T-cell (primary cell): Measurements from ENCODE around the gene RFXANK. TPM values are rescaled to one million over a fixed set of nuclear protein-coding genes. Genes with fewer than 3 reads are reported as not detected.

ENCODE experiments used
- ATAC-seq, 4 experiments: fragments of 200-7000 bp in 3 of 4; fragments of 150-1000 bp in 1 of 4; cut with Tn5 transposase; replicated peaks in 1 of 4; 1 replicate in 3 of 4; 2 replicates in 1 of 4; pipeline ENCODE4 v1.10.0; 2021; ENCODE audit warnings: moderate library complexity in 3 of 4, mild to moderate bottlenecking in 2 of 4, moderate number of reproducible peaks in 1 of 4
- CTCF ChIA-PET, 2 donors: fragments of 300-600 bp; sonication (Branson Sonifier 250); formaldehyde crosslinking; loops; one replicate each; lab custom pipeline; 2022; ENCODE audit warnings: antibody characterized with exemption in 2 of 2; lab: Charles Lee
- POLR2A ChIA-PET, 2 donors: fragments of 300-600 bp; sonication (Branson Sonifier 250); formaldehyde crosslinking; loops; one replicate each; lab custom pipeline; 2022; ENCODE audit warnings: antibody characterized with exemption in 2 of 2; lab: Charles Lee
- DNase-seq, 35 experiments: peaks; one replicate each; pipeline versions ENCODE4 v3.0.0 to v3.0.0-alpha.2; 2013 to 2023
- H3K27ac ChIP-seq: one replicate; pipeline ENCODE4 v1.5.1; 2013; ENCODE audit warnings: low read length
- H3K27me3 ChIP-seq, 2 experiments: replicated peaks in 1 of 2; 1 replicate in 1 of 2; 2 replicates in 1 of 2; pipeline versions ENCODE4 v1.6.1 to v1.7.0; 2013; ENCODE audit warnings: low read length in 1 of 2, mixed read lengths in 1 of 2; ENCODE audit not compliant: control insufficient read depth in 2 of 2, insufficient read depth in 2 of 2; ENCODE audit errors: extremely low read depth in 1 of 2
- H3K36me3 ChIP-seq, 2 donors: 1 replicate in 1 of 2; 2 replicates in 1 of 2; pipeline versions ENCODE4 v1.6.1 to v1.7.0; 2013; ENCODE audit warnings: low read length in 1 of 2; ENCODE audit not compliant: control insufficient read depth in 2 of 2, insufficient read depth in 1 of 2; ENCODE audit errors: extremely low read depth in 1 of 2
- H3K4me1 ChIP-seq, 2 experiments: 1 replicate in 1 of 2; 2 replicates in 1 of 2; pipeline versions ENCODE4 v1.6.1 to v1.7.0; 2013; ENCODE audit warnings: low read length in 2 of 2, mixed read lengths in 1 of 2; ENCODE audit not compliant: insufficient read depth in 2 of 2, control insufficient read depth in 1 of 2; ENCODE audit errors: extremely low read depth in 1 of 2
- H3K4me3 ChIP-seq, 2 donors: 1 replicate in 1 of 2; 2 replicates in 1 of 2; pipeline versions ENCODE4 v1.5.1 to v1.7.0; 2013; ENCODE audit warnings: mild to moderate bottlenecking in 2 of 2, low read length in 1 of 2, moderate library complexity in 1 of 2; ENCODE audit not compliant: control insufficient read depth in 1 of 2; ENCODE audit errors: extremely low read depth in 1 of 2
- H3K9me3 ChIP-seq: 2 replicates; pipeline ENCODE4 v1.7.0; 2013
- H3K27ac Mint-ChIP-seq, 2 donors: one replicate each; pipeline ENCODE4 v1.8.0; 2020 to 2021; ENCODE audit warnings: mild to moderate bottlenecking in 2 of 2, mixed read lengths in 2 of 2
- H3K27me3 Mint-ChIP-seq, 2 donors: one replicate each; pipeline ENCODE4 v1.8.0; 2021 to 2022; ENCODE audit warnings: mixed read lengths in 2 of 2
- H3K36me3 Mint-ChIP-seq: one replicate; pipeline ENCODE4 v1.8.0; 2021; ENCODE audit warnings: mixed read lengths
- H3K4me1 Mint-ChIP-seq, 3 donors: one replicate each; pipeline ENCODE4 v1.8.0; 2020 to 2022; ENCODE audit warnings: mixed read lengths in 3 of 3, mild to moderate bottlenecking in 1 of 3
- H3K4me3 Mint-ChIP-seq, 3 donors: one replicate each; pipeline ENCODE4 v1.8.0; 2020 to 2022; ENCODE audit warnings: mild to moderate bottlenecking in 3 of 3, mixed read lengths in 3 of 3, moderate library complexity in 3 of 3
- H3K9me3 Mint-ChIP-seq, 3 donors: one replicate each; pipeline ENCODE4 v1.8.0; 2020 to 2022; ENCODE audit warnings: mixed read lengths in 3 of 3
- WGBS: methylation state at CpG from one replicate; pipeline ENCODE4 v1.1.5; 2013; ENCODE audit warnings: missing lambda C conversion rate; ENCODE audit not compliant: insufficient coverage; 5-methylcytosine and 5-hydroxymethylcytosine counted together
- total RNA-seq, 35 experiments: library from RNA in 6 of 35; stranded (reverse) in 6 of 35; fragments of 120-200 nt in 1 of 35; gene quantifications; one replicate each; pipeline versions ENCODE4 v1.2.1 to v1.2.4 and lab custom pipeline; 2013 to 2026

RFXANK gene
- total RNA-seq, 5 donors from 2014 or later (not counting 1 experiment from before 2014, with no cell fraction given): 63.8 to 92.8 (median 85.4) TPM

GRCh38 chr19:19224150-19224851, 32.2 kb downstream of the RFXANK start:
- no peaks in the 10 kb centered on the region for H3K36me3 ChIP-seq
- no peaks in the 10 kb centered on the region for H3K9me3 ChIP-seq
- Mint-ChIP-seq H3K9me3 (no peaks in the 10 kb centered on the region), H3K4me3 (peak overlapping the region; percentile 52 to 79 (median 68)), H3K36me3 (no peaks in the 10 kb centered on the region), H3K27me3 (peaks cover 14 to 17% of the 10 kb centered on the region in 2 donors), H3K4me1 (peaks cover 5 to 6% (median 6%) of the 10 kb centered on the region in 3 donors), H3K27ac (no peak overlapping the region)
- no peak for ATAC-seq
- peaks cover 0 to 46% of the 10 kb centered on the region in 2 experiments for H3K27me3 ChIP-seq
- no peak for DNase-seq
- ChIA-PET POLR2A (no interaction called here), CTCF (no interaction called here)
- peak overlapping the region in 1 of 2 donors; percentile 12 for H3K4me3 ChIP-seq
- WGBS: 92% methylated on average over 2 of the region's 17 CpGs
- no peak overlapping the region for H3K27ac ChIP-seq
- H3K4me1 ChIP-seq: peaks cover 0 to 11% of the 10 kb centered on the region in 2 experiments

DNA sequence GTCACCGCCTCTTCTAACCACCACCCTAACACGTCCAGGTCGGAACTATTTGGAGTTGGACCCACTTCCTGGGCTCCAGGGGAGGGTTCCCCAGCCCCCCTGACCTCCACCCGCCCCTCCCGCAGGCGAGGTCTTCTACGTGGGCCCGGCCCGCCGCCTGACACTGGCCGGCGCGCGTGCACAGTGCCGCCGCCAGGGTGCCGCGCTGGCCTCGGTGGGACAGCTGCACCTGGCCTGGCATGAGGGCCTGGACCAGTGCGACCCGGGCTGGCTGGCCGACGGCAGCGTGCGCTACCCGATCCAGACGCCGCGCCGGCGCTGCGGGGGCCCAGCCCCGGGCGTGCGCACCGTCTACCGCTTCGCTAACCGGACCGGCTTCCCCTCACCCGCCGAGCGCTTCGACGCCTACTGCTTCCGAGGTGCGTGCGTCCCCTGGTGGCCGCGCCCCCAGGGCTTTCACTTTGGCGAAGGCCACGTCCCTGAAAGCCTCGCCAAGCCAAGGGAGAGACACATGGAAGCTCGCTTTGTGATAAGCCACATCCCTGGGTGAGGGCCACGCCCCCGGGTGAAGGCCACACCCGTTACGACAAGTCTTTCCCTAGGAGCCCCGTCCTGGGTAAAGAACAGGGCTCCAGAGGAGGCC, 32.9 kb downstream of the RFXANK start:
- Histone ChIP-seq H3K27ac (no peak overlapping the region), H3K4me3 (peak overlapping the region; percentile 43 to 52), H3K36me3 (no peaks in the 10 kb centered on the region), H3K9me3 (no peaks in the 10 kb centered on the region), H3K4me1 (peaks cover 0 to 11% of the 10 kb centered on the region in 2 experiments), H3K27me3 (peaks cover 0 to 45% of the 10 kb centered on the region in 2 experiments)
- peaks cover 5 to 6% (median 6%) of the 10 kb centered on the region in 3 donors for H3K4me1 Mint-ChIP-seq
- peaks cover 14 to 17% of the 10 kb centered on the region in 2 donors for H3K27me3 Mint-ChIP-seq
- H3K36me3 Mint-ChIP-seq: no peaks in the 10 kb centered on the region
- DNase-seq: peak; percentile 57 to 86 (median 71)
- WGBS: 1% methylated on average over 55 of the region's 59 CpGs
- H3K27ac Mint-ChIP-seq: no peak overlapping the region
- H3K4me3 Mint-ChIP-seq: peak overlapping the region; percentile 57 to 79 (median 75)
- CTCF ChIA-PET: interaction anchor here in 1 of 2 donors (1.4 kb wide), 1 partner anchor 51 kb away, joined by 3 read pairs; no protein-coding TSS in a partner anchor
- POLR2A ChIA-PET: interaction anchor here in 1 of 2 donors (0.6 kb wide), 1 partner anchor 39 kb away, joined by 3 read pairs; no protein-coding TSS in a partner anchor
- ATAC-seq: peak; percentile 94 to 97 (median 96)
- no peaks in the 10 kb centered on the region for H3K9me3 Mint-ChIP-seq

- no CpG with 5 or more reads among the region's 5 CpGs for WGBS
- Histone ChIP-seq H3K27me3 (peaks cover 0 to 50% of the 10 kb centered on the region in 2 experiments), H3K9me3 (no peaks in the 10 kb centered on the region), H3K4me3 (no peak overlapping the region), H3K36me3 (no peaks in the 10 kb centered on the region), H3K4me1 (peaks cover 0 to 11% of the 10 kb centered on the region in 2 experiments), H3K27ac (no peak overlapping the region)
- H3K9me3 Mint-ChIP-seq: no peaks in the 10 kb centered on the region
- DNase-seq (no peak), ATAC-seq (no peak)
- H3K36me3 Mint-ChIP-seq: no peaks in the 10 kb centered on the region
- peaks cover 5 to 6% (median 6%) of the 10 kb centered on the region in 3 donors for H3K4me1 Mint-ChIP-seq
- H3K27ac Mint-ChIP-seq: no peak overlapping the region
- ChIA-PET CTCF (interaction anchor here in 1 of 2 donors (0.6 to 1.4 kb wide), 3 partner anchors 52 to 636 kb away, joined by 3 to 5 read pairs (median 4); no protein-coding TSS in a partner anchor), POLR2A (no interaction called here)
- H3K4me3 Mint-ChIP-seq: peak overlapping the region in 1 of 3 donors; percentile 79
- peaks cover 14 to 17% of the 10 kb centered on the region in 2 donors for H3K27me3 Mint-ChIP-seq
Observed at GRCh38 chr19:19226204-19226603, 34.1 kb downstream of the RFXANK start.

DNA sequence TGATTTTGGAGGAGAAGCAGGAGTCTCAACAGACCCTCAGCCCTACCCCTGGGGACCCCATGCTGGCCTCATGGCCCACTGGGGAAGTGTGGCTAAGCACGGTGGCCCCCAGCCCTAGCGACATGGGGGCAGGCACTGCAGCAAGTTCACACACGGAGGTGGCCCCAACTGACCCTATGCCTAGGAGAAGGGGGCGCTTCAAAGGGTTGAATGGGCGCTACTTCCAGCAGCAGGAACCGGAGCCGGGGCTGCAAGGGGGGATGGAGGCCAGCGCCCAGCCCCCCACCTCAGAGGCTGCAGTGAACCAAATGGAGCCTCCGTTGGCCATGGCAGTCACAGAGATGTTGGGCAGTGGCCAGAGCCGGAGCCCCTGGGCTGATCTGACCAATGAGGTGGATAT, 34.6 kb downstream of the RFXANK start:
- Mint-ChIP-seq H3K4me3 (no peak overlapping the region), H3K36me3 (no peaks in the 10 kb centered on the region), H3K27ac (no peak overlapping the region), H3K9me3 (no peaks in the 10 kb centered on the region), H3K4me1 (peaks cover 5 to 6% (median 6%) of the 10 kb centered on the region in 3 donors), H3K27me3 (peaks cover 15 to 18% of the 10 kb centered on the region in 2 donors)
- no peak overlapping the region for H3K27ac ChIP-seq
- DNase-seq (no peak), ATAC-seq (no peak)
- H3K36me3 ChIP-seq: no peaks in the 10 kb centered on the region
- H3K4me1 ChIP-seq: peaks cover 0 to 11% of the 10 kb centered on the region in 2 experiments
- peaks cover 0 to 50% of the 10 kb centered on the region in 2 experiments for H3K27me3 ChIP-seq
- no peak overlapping the region for H3K4me3 ChIP-seq
- no peaks in the 10 kb centered on the region for H3K9me3 ChIP-seq
- ChIA-PET POLR2A (no interaction called here), CTCF (no interaction called here)
- WGBS: 80% methylated on average over 7 of the region's 10 CpGs

DNA sequence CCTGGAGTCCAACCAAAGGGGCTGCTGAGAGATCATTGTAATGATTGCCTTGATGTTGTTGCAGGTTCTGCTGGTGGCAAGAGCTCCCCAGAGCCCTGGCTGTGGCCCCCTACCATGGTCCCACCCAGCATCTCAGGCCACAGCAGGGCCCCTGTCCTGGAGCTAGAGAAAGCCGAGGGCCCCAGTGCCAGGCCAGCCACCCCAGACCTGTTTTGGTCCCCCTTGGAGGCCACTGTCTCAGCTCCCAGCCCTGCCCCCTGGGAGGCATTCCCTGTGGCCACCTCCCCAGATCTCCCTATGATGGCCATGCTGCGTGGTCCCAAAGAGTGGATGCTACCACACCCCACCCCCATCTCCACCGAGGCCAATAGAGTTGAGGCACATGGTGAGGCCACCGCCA, 35.2 kb downstream of the RFXANK start:
- H3K36me3 ChIP-seq: no peaks in the 10 kb centered on the region
- DNase-seq (no peak), ATAC-seq (no peak)
- no peak overlapping the region for H3K4me3 Mint-ChIP-seq
- no peak overlapping the region for H3K27ac Mint-ChIP-seq
- H3K4me3 ChIP-seq: no peak overlapping the region
- WGBS: 75% methylated on average over 4 of the region's 4 CpGs
- H3K27me3 Mint-ChIP-seq: peaks cover 19 to 20% of the 10 kb centered on the region in 2 donors
- POLR2A ChIA-PET: no interaction called here
- peaks cover 5 to 6% (median 6%) of the 10 kb centered on the region in 3 donors for H3K4me1 Mint-ChIP-seq
- CTCF ChIA-PET: no interaction called here
- H3K4me1 ChIP-seq: peaks cover 0 to 11% of the 10 kb centered on the region in 2 experiments
- H3K27ac ChIP-seq: no peak overlapping the region
- H3K9me3 ChIP-seq: no peaks in the 10 kb centered on the region
- H3K27me3 ChIP-seq: peaks cover 0 to 53% of the 10 kb centered on the region in 2 experiments
- H3K9me3 Mint-ChIP-seq: no peaks in the 10 kb centered on the region
- no peaks in the 10 kb centered on the region for H3K36me3 Mint-ChIP-seq

DNA sequence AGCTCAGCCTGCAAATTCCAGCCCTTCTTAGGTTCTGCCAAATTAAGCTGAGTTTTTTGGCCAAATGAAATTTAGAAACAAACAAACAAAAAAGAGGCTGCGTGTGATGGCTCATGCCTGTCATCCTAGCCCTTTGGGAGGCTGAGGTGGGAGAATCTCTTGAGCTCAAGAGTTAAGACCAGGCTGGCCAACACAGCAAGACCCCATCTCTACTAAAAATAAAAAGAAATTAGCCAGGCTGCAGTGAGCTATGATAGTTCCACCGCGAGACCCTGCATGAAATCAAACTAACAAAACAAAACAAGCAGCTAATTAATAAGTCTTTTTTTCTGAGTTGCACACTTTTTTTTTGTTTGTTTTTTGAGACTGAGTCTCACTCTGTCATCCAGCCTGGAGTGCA, 37.6 kb downstream of the RFXANK start:
- Histone ChIP-seq H3K9me3 (peaks cover under 1% of the 10 kb centered on the region), H3K27ac (no peak overlapping the region), H3K4me1 (peaks cover 0 to 8% of the 10 kb centered on the region in 2 experiments), H3K4me3 (no peak overlapping the region), H3K27me3 (peaks cover 0 to 45% of the 10 kb centered on the region in 2 experiments), H3K36me3 (no peaks in the 10 kb centered on the region)
- Mint-ChIP-seq H3K27ac (no peak overlapping the region), H3K4me3 (no peak overlapping the region), H3K36me3 (no peaks in the 10 kb centered on the region), H3K4me1 (peaks cover 4 to 5% (median 4%) of the 10 kb centered on the region in 3 donors), H3K27me3 (peaks cover 16 to 20% of the 10 kb centered on the region in 2 donors), H3K9me3 (peaks cover 0 to 12% (median 3%) of the 10 kb centered on the region in 3 donors)
- ATAC-seq (no peak), DNase-seq (no peak)
- CTCF ChIA-PET: interaction anchor here in 1 of 2 donors (1.0 kb wide), 1 partner anchor 83 kb away, joined by 4 read pairs; no protein-coding TSS in a partner anchor
- WGBS: 100% methylated on average over 2 of the region's 3 CpGs
- POLR2A ChIA-PET: no interaction called here
